HUES64 (cell line): Measurements from ENCODE around the gene TMPRSS9.

Experiments used
- H3K27ac ChIP-seq: 2 replicates; pipeline ENCODE4 v1.7.0; 2013; ENCODE audit warnings: low read depth, low read length, inconsistent platforms
- H3K27me3 ChIP-seq: 2 replicates; pipeline ENCODE4 v1.6.1; 2013; ENCODE audit warnings: mild to moderate bottlenecking, low read length; ENCODE audit not compliant: insufficient read depth
- H3K36me3 ChIP-seq: 2 replicates; pipeline ENCODE4 v1.6.1; 2013; ENCODE audit warnings: mild to moderate bottlenecking, low read length; ENCODE audit not compliant: insufficient read depth
- H3K4me1 ChIP-seq: 2 replicates; pipeline ENCODE4 v1.6.1; 2013; ENCODE audit warnings: mild to moderate bottlenecking, low read length, moderate library complexity; ENCODE audit not compliant: insufficient read depth
- H3K4me3 ChIP-seq: 2 replicates; pipeline ENCODE4 v1.5.1; 2013; ENCODE audit warnings: mild to moderate bottlenecking, low read length, moderate library complexity
- H3K9ac ChIP-seq: 2 replicates; pipeline ENCODE4 v1.6.1; 2013; ENCODE audit warnings: mild to moderate bottlenecking, low read depth, low read length
- H3K9me3 ChIP-seq: 2 replicates; pipeline ENCODE4 v1.6.1; 2013; ENCODE audit warnings: low read depth, low read length; ENCODE audit not compliant: insufficient read depth
- WGBS: fragments of 150-250, 120-280 bp; methylation state at CpG from one replicate; pipeline ENCODE4 v1.1.7; 2013; ENCODE audit warnings: missing lambda C conversion rate; 5-methylcytosine and 5-hydroxymethylcytosine counted together

The TMPRSS9 gene

GRCh38 chr19:2399582-2399981 lies 39.5 kb downstream of the TMPRSS9 start:
- Histone ChIP-seq H3K27ac (no peak overlapping the region), H3K9me3 (no peaks in the 10 kb centered on the region), H3K4me3 (no peak overlapping the region), H3K4me1 (no peaks in the 10 kb centered on the region), H3K9ac (no peak overlapping the region), H3K27me3 (no peaks in the 10 kb centered on the region), H3K36me3 (no peaks in the 10 kb centered on the region)
- WGBS, result 95% methylated on average over 4 of the region's 4 CpGs

- Histone ChIP-seq H3K27me3 (no peaks in the 10 kb centered on the region), H3K27ac (no peak overlapping the region), H3K4me3 (no peak overlapping the region), H3K4me1 (no peaks in the 10 kb centered on the region), H3K36me3 (no peaks in the 10 kb centered on the region), H3K9me3 (no peaks in the 10 kb centered on the region), H3K9ac (no peak overlapping the region)
- WGBS, result 90% methylated on average over 25 of the region's 25 CpGs
Measured at GRCh38 chr19:2408247-2408646, 48.2 kb downstream of the TMPRSS9 start.

- Histone ChIP-seq H3K36me3 (no peaks in the 10 kb centered on the region), H3K9ac (no peak overlapping the region), H3K9me3 (no peaks in the 10 kb centered on the region), H3K27ac (no peak overlapping the region), H3K27me3 (no peaks in the 10 kb centered on the region), H3K4me3 (no peak overlapping the region), H3K4me1 (no peaks in the 10 kb centered on the region)
- 95% methylated on average over 7 of the region's 7 CpGs for WGBS
Measured at GRCh38 chr19:2409352-2409912, 49.4 kb downstream of the TMPRSS9 start.

- H3K4me1 ChIP-seq, result no peaks in the 10 kb centered on the region
- H3K9me3 ChIP-seq, result no peaks in the 10 kb centered on the region
- H3K36me3 ChIP-seq, result no peaks in the 10 kb centered on the region
- no peak overlapping the region for H3K27ac ChIP-seq
- H3K4me3 ChIP-seq, result no peak overlapping the region
- H3K27me3 ChIP-seq, result no peaks in the 10 kb centered on the region
- WGBS, result 93% methylated on average over 7 of the region's 7 CpGs
- no peak overlapping the region for H3K9ac ChIP-seq
Measured at GRCh38 chr19:2410023-2410422, 50.0 kb downstream of the TMPRSS9 start.

GRCh38 chr19:2411709-2412108 lies 51.6 kb downstream of the TMPRSS9 start:
- H3K4me3 ChIP-seq, result no peak overlapping the region
- H3K27me3 ChIP-seq, result no peaks in the 10 kb centered on the region
- no peak overlapping the region for H3K9ac ChIP-seq
- no peaks in the 10 kb centered on the region for H3K9me3 ChIP-seq
- H3K4me1 ChIP-seq, result no peaks in the 10 kb centered on the region
- H3K36me3 ChIP-seq, result no peaks in the 10 kb centered on the region
- H3K27ac ChIP-seq, result no peak overlapping the region
- WGBS, result 98% methylated on average over 6 of the region's 8 CpGs

- Histone ChIP-seq H3K27me3 (no peaks in the 10 kb centered on the region), H3K9me3 (no peaks in the 10 kb centered on the region), H3K27ac (no peak overlapping the region), H3K4me1 (no peaks in the 10 kb centered on the region), H3K9ac (no peak overlapping the region), H3K36me3 (0 out of 2 replicates have a peak, but pooled peaks cover under 1% of the 10 kb centered on the region), H3K4me3 (no peak overlapping the region)
- WGBS, result 85% methylated on average over 2 of the region's 2 CpGs
Measured at GRCh38 chr19:2412449-2412848, 52.4 kb downstream of the TMPRSS9 start.

- 92% methylated on average over 7 of the region's 7 CpGs for WGBS
- H3K27me3 ChIP-seq, result no peaks in the 10 kb centered on the region
- H3K4me3 ChIP-seq, result no peak overlapping the region
- H3K36me3 ChIP-seq, result 0 out of 2 replicates have a peak, but pooled peaks cover 4% of the 10 kb centered on the region
- no peaks in the 10 kb centered on the region for H3K4me1 ChIP-seq
- no peak overlapping the region for H3K9ac ChIP-seq
- no peaks in the 10 kb centered on the region for H3K9me3 ChIP-seq
- H3K27ac ChIP-seq, result no peak overlapping the region
Measured at GRCh38 chr19:2413159-2413558, 53.1 kb downstream of the TMPRSS9 start.

- WGBS, result 95% methylated on average over 16 of the region's 16 CpGs
- no peaks in the 10 kb centered on the region for H3K4me1 ChIP-seq
- H3K36me3 ChIP-seq, result 0 out of 2 replicates have a peak, but pooled peaks cover 4% of the 10 kb centered on the region
- H3K9me3 ChIP-seq, result no peaks in the 10 kb centered on the region
- H3K27ac ChIP-seq, result no peak overlapping the region
- H3K9ac ChIP-seq, result no peak overlapping the region
- no peak overlapping the region for H3K4me3 ChIP-seq
- no peaks in the 10 kb centered on the region for H3K27me3 ChIP-seq
Measured at GRCh38 chr19:2413629-2414028, 53.6 kb downstream of the TMPRSS9 start.

GRCh38 chr19:2415281-2415972 lies 55.4 kb downstream of the TMPRSS9 start:
- Histone ChIP-seq H3K4me1 (no peaks in the 10 kb centered on the region), H3K4me3 (no peak overlapping the region), H3K27ac (no peak overlapping the region), H3K36me3 (0 out of 2 replicates have a peak, but pooled peaks cover 4% of the 10 kb centered on the region), H3K9me3 (no peaks in the 10 kb centered on the region), H3K27me3 (no peaks in the 10 kb centered on the region), H3K9ac (no peak overlapping the region)
- 88% methylated on average over 29 of the region's 29 CpGs for WGBS

GRCh38 chr19:2415973-2416319 lies 55.9 kb downstream of the TMPRSS9 start:
- Histone ChIP-seq H3K9ac (no peak overlapping the region), H3K36me3 (0 out of 2 replicates have a peak, but pooled peaks cover 4% of the 10 kb centered on the region), H3K4me1 (no peaks in the 10 kb centered on the region), H3K27me3 (no peaks in the 10 kb centered on the region), H3K4me3 (no peak overlapping the region), H3K27ac (no peak overlapping the region), H3K9me3 (no peaks in the 10 kb centered on the region)
- WGBS, result 72% methylated on average over 6 of the region's 6 CpGs

GRCh38 chr19:2416321-2417097 lies 56.4 kb downstream of the TMPRSS9 start:
- Histone ChIP-seq H3K27ac (no peak overlapping the region), H3K4me3 (no peak overlapping the region), H3K4me1 (no peaks in the 10 kb centered on the region), H3K27me3 (no peaks in the 10 kb centered on the region), H3K36me3 (0 out of 2 replicates have a peak, but pooled peaks cover 4% of the 10 kb centered on the region), H3K9ac (no peak overlapping the region), H3K9me3 (no peaks in the 10 kb centered on the region)
- WGBS, result 94% methylated on average over 19 of the region's 19 CpGs
